GM15510 (cell line): ENCODE data around the gene ATP6V1F.

Source experiments
- POLR2A ChIP-seq: IDR thresholded peaks from 3 replicates; pipeline ENCODE4 v1.6.1; 2011; ENCODE audit warnings: borderline replicate concordance; ENCODE audit not compliant: insufficient read length; ENCODE audit errors: extremely low read depth

The ATP6V1F gene

GRCh38 chr7:128852537-128853254 is 10.0 kb upstream of the ATP6V1F start:
- TF ChIP-seq POLR2A: no peak

GRCh38 chr7:128853799-128854198 is 8.9 kb upstream of the ATP6V1F start:
- no peak for TF ChIP-seq POLR2A

- TF ChIP-seq POLR2A: no peak
Measured at GRCh38 chr7:128854396-128854795, 8.3 kb upstream of the ATP6V1F start.

GRCh38 chr7:128855559-128855958 is 7.1 kb upstream of the ATP6V1F start:
- no peak for TF ChIP-seq POLR2A

GRCh38 chr7:128856001-128856718 is 6.5 kb upstream of the ATP6V1F start:
- TF ChIP-seq POLR2A: no peak

GRCh38 chr7:128858380-128859231 is 4.0 kb upstream of the ATP6V1F start:
- TF ChIP-seq POLR2A: no peak

GRCh38 chr7:128859232-128860157 is 3.2 kb upstream of the ATP6V1F start:
- no peak for TF ChIP-seq POLR2A

GRCh38 chr7:128860158-128861073 is 2.2 kb upstream of the ATP6V1F start:
- TF ChIP-seq POLR2A: no peak

GRCh38 chr7:128861957-128862570 is 592 bp upstream of the ATP6V1F start:
- no peak for TF ChIP-seq POLR2A

GRCh38 chr7:128863433-128863989 is 855 bp downstream of the ATP6V1F start:
- no peak for TF ChIP-seq POLR2A

GRCh38 chr7:128865303-128865702 is 2.6 kb downstream of the ATP6V1F start:
- no peak for TF ChIP-seq POLR2A
